K562 (cell line): ENCODE data around the gene ITGA11. TPM values are rescaled to one million over a fixed set of nuclear protein-coding genes. Genes with fewer than 3 reads are reported as not detected.

ENCODE experiments used
- ATAC-seq: fragments of 200-7000 bp; cut with Tn5 transposase; 3 replicates; pipeline ENCODE4 v1.9.1; 2020; ENCODE audit warnings: moderate library complexity
- BruUV-seq: library from RNA; stranded (reverse); fragments of 400-500 nt; replicated peaks from 2 replicates; lab custom pipeline; 2021; lab: Mats Ljungman, UMichigan
- CTCF ChIA-PET: fragments of 300-600 bp; formaldehyde crosslinking; extraction: SDS; loops from one replicate; lab custom pipeline; 2021; ENCODE audit warnings: low intra/inter-chr PET ratio; lab: Yijun Ruan, JAX
- POLR2A ChIA-PET: fragments of 300-600, 350-650 bp; sonication (Branson Sonifier 250); formaldehyde crosslinking; extraction: SDS; loops from one replicate; lab custom pipeline; 2021; ENCODE audit warnings: antibody characterized with exemption, inconsistent platforms; lab: Yijun Ruan, JAX
- DNase-seq, 4 experiments: peaks; one replicate each; pipeline versions ENCODE4 v3.0.0 to v3.0.0-alpha.2; 2011 to 2018; ENCODE audit warnings: low spot score in 3 of 4, mixed read lengths in 3 of 4; ENCODE audit errors: extremely low read depth in 1 of 4
- FAIRE-seq: peaks from 2 replicates; lab custom pipeline; 2011; peaks lifted over from hg19 to GRCh38; lab: Jason Lieb, UNC
- H2AFZ ChIP-seq: 2 replicates; pipeline ENCODE4 v1.6.0; 2011; ENCODE audit warnings: low read depth, low read length, control low read depth, inconsistent platforms
- H3K27ac ChIP-seq: fragments of 200-600 bp; 3 replicates; pipeline ENCODE4 v1.8.0; 2011; ENCODE audit warnings: low read depth, mild to moderate bottlenecking, control low read depth, inconsistent platforms, low read length, moderate library complexity, mixed read lengths; ENCODE audit errors: extremely low read depth
- H3K27me3 ChIP-seq, 2 experiments: fragments of 300-600 bp in 1 of 2; 2 replicates in 1 of 2; 3 replicates in 1 of 2; pipeline versions ENCODE4 v1.6.0 to v1.8.0; 2011; ENCODE audit warnings: inconsistent platforms in 2 of 2, low read length in 2 of 2, mild to moderate bottlenecking in 1 of 2, mixed read lengths in 1 of 2, moderate library complexity in 1 of 2; ENCODE audit not compliant: control insufficient read depth in 2 of 2, insufficient read depth in 2 of 2
- H3K36me3 ChIP-seq: fragments of 300-600 bp; 3 replicates; pipeline ENCODE4 v1.8.0; 2011; ENCODE audit warnings: mild to moderate bottlenecking, low read length, inconsistent platforms; ENCODE audit not compliant: control insufficient read depth, insufficient read depth
- H3K4me1 ChIP-seq, 2 experiments: fragments of 200-600 bp in 1 of 2; replicated peaks in 1 of 2; 2 replicates in 1 of 2; 3 replicates in 1 of 2; pipeline versions ENCODE4 v1.5.1 to v1.8.0; 2011; ENCODE audit warnings: inconsistent platforms in 2 of 2, low read length in 2 of 2, mild to moderate bottlenecking in 1 of 2, mixed read lengths in 1 of 2, moderate library complexity in 1 of 2; ENCODE audit not compliant: control insufficient read depth in 2 of 2, insufficient read depth in 2 of 2
- H3K4me2 ChIP-seq: 2 replicates; pipeline ENCODE4 v1.6.1; 2011; ENCODE audit warnings: low read length, control low read depth, inconsistent platforms, mixed read lengths; ENCODE audit not compliant: insufficient read depth
- H3K4me3 ChIP-seq: fragments of 200-600 bp; sonication (generic), shearing (Covaris generic); 2 replicates; pipeline ENCODE4 v1.5.1; 2016; ENCODE audit warnings: control low read depth, inconsistent platforms
- H3K79me2 ChIP-seq: fragments of 200-600 bp; 3 replicates; pipeline ENCODE4 v1.8.0; 2011; ENCODE audit warnings: low read length, inconsistent platforms; ENCODE audit not compliant: control insufficient read depth, insufficient read depth
- H3K9ac ChIP-seq, 2 experiments: 2 replicates each; pipeline versions ENCODE4 v1.6.0 to v1.6.1; 2011; ENCODE audit warnings: low read depth in 2 of 2, low read length in 2 of 2, control low read depth in 1 of 2, inconsistent platforms in 1 of 2, mild to moderate bottlenecking in 1 of 2, mixed read lengths in 1 of 2; ENCODE audit not compliant: insufficient read depth in 1 of 2
- H3K9me1 ChIP-seq: one replicate; pipeline ENCODE4 v1.6.0; 2011; ENCODE audit warnings: inconsistent platforms, mild to moderate bottlenecking, low read length, moderate library complexity; ENCODE audit not compliant: control insufficient read depth, insufficient read depth
- H3K9me3 ChIP-seq: replicated peaks from 2 replicates; pipeline ENCODE4 v1.5.1; 2011; ENCODE audit warnings: low read depth, low read length, inconsistent platforms; ENCODE audit not compliant: control insufficient read depth, insufficient read depth
- H4K20me1 ChIP-seq: replicated peaks from 2 replicates; pipeline ENCODE4 v1.6.1; 2011; ENCODE audit warnings: low read length, inconsistent platforms, mixed read lengths; ENCODE audit not compliant: control insufficient read depth, insufficient read depth
- CBFA2T3 ChIP-seq: fragments of 450-650 bp; IDR thresholded peaks from 2 replicates; pipeline ENCODE4 v1.6.1; 2017
- DMBX1 ChIP-seq: fragments of 250-450 bp; sonication (Bioruptor Pico); IDR thresholded peaks from 2 replicates; pipeline ENCODE4 v1.8.0; 2022; ENCODE audit warnings: inconsistent platforms, mild to moderate bottlenecking, moderate library complexity, borderline replicate concordance
- EGR1 ChIP-seq: fragments of 450-650 bp; conservative IDR thresholded peaks from 2 replicates; pipeline ENCODE4 v1.6.1; 2017; ENCODE audit warnings: mild to moderate bottlenecking
- FOXJ3 ChIP-seq: sonication (generic); formaldehyde crosslinking; IDR thresholded peaks from 2 replicates; pipeline ENCODE4 v1.4.0; 2020; ENCODE audit warnings: mild to moderate bottlenecking, missing genetic modification reagents
- KLF16 ChIP-seq: IDR thresholded peaks from 2 replicates; pipeline ENCODE4 v1.6.1; 2016; ENCODE audit warnings: antibody characterized with exemption
- MCM3 ChIP-seq: fragments of 450-650 bp; IDR thresholded peaks from 2 replicates; pipeline ENCODE4 v1.6.1; 2016
- NCOA2 ChIP-seq, 2 experiments: fragments of 450-650 bp; IDR thresholded peaks; 2 replicates each; pipeline ENCODE4 v1.6.1; 2018; ENCODE audit warnings: mild to moderate bottlenecking in 2 of 2, moderate library complexity in 1 of 2; ENCODE audit not compliant: partially characterized antibody in 2 of 2
- NFIX ChIP-seq: fragments of 250-450 bp; sonication (Bioruptor Pico); IDR thresholded peaks from 2 replicates; pipeline ENCODE4 v1.4.0; 2020; ENCODE audit warnings: low read depth, mild to moderate bottlenecking, moderate library complexity
- PHF21A ChIP-seq: fragments of 450-650 bp; IDR thresholded peaks from 2 replicates; pipeline ENCODE4 v1.6.1; 2017; ENCODE audit warnings: low read depth, borderline replicate concordance
- SIN3A ChIP-seq, 2 experiments: fragments of 150-350 bp in 1 of 2; IDR thresholded peaks; 2 replicates each; pipeline ENCODE4 v1.6.1; 2011 to 2016; ENCODE audit warnings: borderline replicate concordance in 2 of 2, low read depth in 2 of 2, low read length in 2 of 2, mild to moderate bottlenecking in 2 of 2, moderate library complexity in 2 of 2; ENCODE audit not compliant: control insufficient read depth in 1 of 2
- SOX6 ChIP-seq: fragments of 450-650 bp; IDR thresholded peaks from 2 replicates; pipeline ENCODE4 v1.6.1; 2014; ENCODE audit warnings: mild to moderate bottlenecking
- STAT5B ChIP-seq: fragments of 250-450 bp; sonication (Bioruptor Pico); IDR thresholded peaks from 2 replicates; pipeline ENCODE4 v1.8.0; 2021; ENCODE audit warnings: mild to moderate bottlenecking, inconsistent platforms
- XRCC4 ChIP-seq: IDR thresholded peaks from one replicate; pipeline ENCODE4 v1.6.1; 2011; ENCODE audit not compliant: insufficient read depth, insufficient read length; ENCODE audit errors: extremely low read depth
- ZNF408 ChIP-seq: fragments of 250-450 bp; sonication (Bioruptor Pico); IDR thresholded peaks from 2 replicates; pipeline ENCODE4 v1.4.0; 2020; ENCODE audit warnings: low read depth, mild to moderate bottlenecking, moderate library complexity
- ZNF551 ChIP-seq: fragments of 250-450 bp; sonication (Bioruptor Pico); IDR thresholded peaks from 2 replicates; pipeline ENCODE4 v1.5.0; 2021; ENCODE audit warnings: mild to moderate bottlenecking, moderate library complexity
- WGBS: fragments of 100-300 bp; shearing (Covaris generic); methylation state at CpG from one replicate; pipeline ENCODE4 v1.1.6; 2016; ENCODE audit warnings: low coverage, mixed read lengths; ENCODE audit not compliant: insufficient coverage; ENCODE audit errors: missing lambda C conversion rate; 5-methylcytosine and 5-hydroxymethylcytosine counted together
- in situ Hi-C: fragments of 300-500 bp; cut with MboI; formaldehyde crosslinking; loops from 4 replicates; pipeline ENCODE4 v1.15.0; 2018; ENCODE audit warnings: inconsistent platforms, mixed read lengths
- intact Hi-C: fragments of 100-400 bp; cut with micrococcal nuclease; formaldehyde crosslinking; loops from 2 replicates; pipeline ENCODE4 v1.14.2; 2022
- polyA plus RNA-seq, 8 experiments: library from polyadenylated mRNA; depleted of rRNA in 4 of 8; stranded (reverse) in 5 of 8; unstranded in 3 of 8; fragments of >200 nt; fragmentation: Nextera tagmentation in 2 of 8; fragmentation: Illumina TruSeq in 1 of 8; extraction: Ambion mirVana in 2 of 8; extraction: Trizol in 1 of 8; gene quantifications; 2 replicates each; pipeline versions ENCODE4 v1.2.1 to v1.2.3, GENCODE V29; 2011 to 2014; ENCODE audit warnings: inconsistent platforms in 1 of 8, missing spikeins in 1 of 8
- total RNA-seq, 7 experiments: library from RNA; depleted of rRNA in 6 of 7; stranded (reverse); fragments of >200 nt in 6 of 7; fragmentation: Illumina TruSeq in 2 of 7; extraction: Trizol in 2 of 7; gene quantifications; 2 replicates each; pipeline versions ENCODE4 v1.2.1 to v1.2.3, GENCODE V29; 2011 to 2021; ENCODE audit warnings: low replicate concordance in 1 of 7
- TF ChIP-seq, protein P1 (sequence below): sonication (generic); formaldehyde crosslinking; IDR thresholded peaks from 2 replicates; pipeline ENCODE4 v1.5.0; 2020; ENCODE audit warnings: missing genetic modification reagents

Gene ITGA11
- total and polyA plus RNA-seq, 9 of the 15 experiments (the other 6 are each of a cell fraction or from before 2014, with no cell fraction given), result 0.01 TPM; not detected in 8

DNA sequence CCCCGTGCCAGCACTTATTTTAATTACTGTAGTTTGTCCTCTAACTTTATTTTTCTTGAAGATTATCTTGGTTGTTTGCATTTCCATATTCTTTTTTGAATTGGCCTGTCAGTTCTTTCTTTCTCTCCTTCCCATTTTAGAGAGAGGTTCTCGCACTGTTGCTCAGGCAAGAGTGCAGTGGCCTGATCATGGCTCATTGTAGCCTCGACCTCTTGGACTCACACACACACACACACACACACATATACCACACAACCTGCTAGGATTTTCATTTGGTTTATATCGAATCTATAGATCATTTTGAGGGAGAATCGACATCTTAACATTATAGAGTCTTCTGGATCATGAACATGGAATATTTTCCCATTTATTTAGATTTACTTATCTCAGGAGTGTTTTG is 145.7 kb downstream of the ITGA11 start:
- FAIRE-seq (no peak), ATAC-seq (no peak), DNase-seq (no peak)
- CTCF ChIA-PET, result no interaction called here
- Histone ChIP-seq H4K20me1 (peaks cover 6% of the 10 kb centered on the region; the same call in 1 of the 2 replicates), H3K9ac (no peak overlapping the region), H3K9me1 (peaks cover 3% of the 10 kb centered on the region), H3K27me3 (no peaks in the 10 kb centered on the region), H3K4me1 (peaks cover 0 to 8% of the 10 kb centered on the region in 2 experiments; a peak in 3 of 5 replicates), H3K9me3 (peaks cover 10% of the 10 kb centered on the region), H3K79me2 (peaks cover 100% of the 10 kb centered on the region), H3K27ac (no peak overlapping the region), H3K36me3 (peaks cover 55% of the 10 kb centered on the region), H2AFZ (no peak overlapping the region), H3K4me2 (no peak overlapping the region), H3K4me3 (no peak overlapping the region)
- intact Hi-C loops, result no loop called here
- BruUV-seq, result no TSS peak
- WGBS, result 90% methylated on average over 5 of the region's 5 CpGs
- in situ Hi-C loops, result no loop called here
- POLR2A ChIA-PET, result no interaction called here
- no peak for TF ChIP-seq KLF16
- no peak for TF ChIP-seq FOXJ3 (CRISPR knock-in tag)
- TF ChIP-seq MCM3, result no peak
- TF ChIP-seq CBFA2T3, result no peak
- TF ChIP-seq SIN3A (IDR thresholded peaks at IDR 0.05; ENCODE audit: borderline replicate concordance in 2 of 2, control insufficient read depth in 1 of 2, low read depth in 2 of 2, low read length in 2 of 2), result no peak
- no peak for TF ChIP-seq ZNF408 (CRISPR knock-in tag)
- no peak for TF ChIP-seq NFIX (CRISPR knock-in tag)
- TF ChIP-seq DMBX1 (CRISPR knock-in tag), result no peak
- no peak for TF ChIP-seq NCOA2 (IDR thresholded peaks at IDR 0.05; ENCODE audit: partially characterized antibody in 2 of 2)
- TF ChIP-seq ZNF551 (CRISPR knock-in tag), result no peak
- no peak for TF ChIP-seq SOX6
- TF ChIP-seq STAT5B (CRISPR knock-in tag), result no peak
- TF ChIP-seq EGR1, result no peak
- TF ChIP-seq, protein P1, sequence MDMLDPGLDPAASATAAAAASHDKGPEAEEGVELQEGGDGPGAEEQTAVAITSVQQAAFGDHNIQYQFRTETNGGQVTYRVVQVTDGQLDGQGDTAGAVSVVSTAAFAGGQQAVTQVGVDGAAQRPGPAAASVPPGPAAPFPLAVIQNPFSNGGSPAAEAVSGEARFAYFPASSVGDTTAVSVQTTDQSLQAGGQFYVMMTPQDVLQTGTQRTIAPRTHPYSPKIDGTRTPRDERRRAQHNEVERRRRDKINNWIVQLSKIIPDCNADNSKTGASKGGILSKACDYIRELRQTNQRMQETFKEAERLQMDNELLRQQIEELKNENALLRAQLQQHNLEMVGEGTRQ (CRISPR knock-in tag), result no peak
- TF ChIP-seq PHF21A, result no peak
- no peak for TF ChIP-seq XRCC4
